ENCODE data around the gene COX7A1.

GRCh38 chr19:36128392-36128736, 23.9 kb downstream of the COX7A1 start:
- TF ChIP-seq POLR2AphosphoS5 (IDR thresholded peaks at IDR 0.05) (no peak), CTCF (IDR thresholded peaks at IDR 0.05; ENCODE audit: poor library complexity, severe bottlenecking) (no peak)
